HL-60 (cell line): ENCODE measurements around the gene ADAM11.

Experiments
- DNase-seq, 2 experiments: peaks; one replicate each; pipeline ENCODE4 v3.0.0-alpha.2; 2010 to 2020; ENCODE audit warnings: low read depth in 1 of 2, low spot score in 1 of 2
- H3K27ac ChIP-seq: fragments of 250-450 bp; sonication (Bioruptor Pico); replicated peaks from 2 replicates; pipeline ENCODE4 v1.5.1; 2020; ENCODE audit warnings: mild to moderate bottlenecking, moderate library complexity
- H3K27me3 ChIP-seq: fragments of 250-450 bp; sonication (Bioruptor Pico); 2 replicates; pipeline ENCODE4 v1.5.1; 2021; ENCODE audit warnings: mild to moderate bottlenecking, moderate library complexity; ENCODE audit not compliant: insufficient read depth, poor library complexity, severe bottlenecking
- H3K4me3 ChIP-seq: replicated peaks from 2 replicates; pipeline ENCODE4 v1.5.1; 2011; ENCODE audit warnings: mild to moderate bottlenecking, control low read depth, low read length; ENCODE audit not compliant: insufficient read depth
- CTCF ChIP-seq: IDR thresholded peaks from one replicate; pipeline ENCODE4 v1.5.1; 2011; ENCODE audit warnings: low read length, control low read depth, inconsistent platforms; ENCODE audit not compliant: insufficient read depth
- GABPA ChIP-seq: IDR thresholded peaks from 2 replicates; pipeline ENCODE4 v1.6.1; 2012; ENCODE audit warnings: low read depth
- POLR2AphosphoS5 ChIP-seq: IDR thresholded peaks from 2 replicates; pipeline ENCODE4 v1.6.1; 2012; ENCODE audit warnings: low read depth
- REST ChIP-seq: IDR thresholded peaks from 2 replicates; pipeline ENCODE4 v1.6.1; 2012; ENCODE audit warnings: low read depth; ENCODE audit not compliant: insufficient replicate concordance
- SPI1 ChIP-seq: IDR thresholded peaks from 2 replicates; pipeline ENCODE4 v1.6.1; 2012; ENCODE audit warnings: low read depth, mild to moderate bottlenecking, borderline replicate concordance

Gene ADAM11

GRCh38 chr17:44765965-44766364, 7.2 kb downstream of the ADAM11 start:
- H3K27me3 ChIP-seq, result no peaks in the 10 kb centered on the region
- no peak for TF ChIP-seq GABPA
- no peak for TF ChIP-seq SPI1
- no peak for TF ChIP-seq CTCF
- no peak for TF ChIP-seq POLR2AphosphoS5
- TF ChIP-seq REST, result no peak
- H3K27ac ChIP-seq, result no peak overlapping the region
- no peak for DNase-seq
- no peak overlapping the region for H3K4me3 ChIP-seq

GRCh38 chr17:44766409-44767038, 7.7 kb downstream of the ADAM11 start:
- no peak overlapping the region for H3K4me3 ChIP-seq
- no peaks in the 10 kb centered on the region for H3K27me3 ChIP-seq
- no peak overlapping the region for H3K27ac ChIP-seq
- DNase-seq, result no peak
- no peak for TF ChIP-seq POLR2AphosphoS5

GRCh38 chr17:44767493-44767892, 8.7 kb downstream of the ADAM11 start:
- no peaks in the 10 kb centered on the region for H3K27me3 ChIP-seq
- no peak for TF ChIP-seq GABPA
- no peak for TF ChIP-seq CTCF
- peak; percentile 54; the same call in 1 of the 2 replicates for TF ChIP-seq SPI1
- no peak overlapping the region for H3K27ac ChIP-seq
- peak in 1 of 2 experiments; percentile 37 for DNase-seq
- no peak overlapping the region for H3K4me3 ChIP-seq

GRCh38 chr17:44768505-44769142, 9.8 kb downstream of the ADAM11 start:
- peak; percentile 38 to 59 for DNase-seq
- H3K27ac ChIP-seq, result peak overlapping the region; percentile 47; the same call in 1 of the 2 replicates
- H3K4me3 ChIP-seq, result no peak overlapping the region
- no peak for TF ChIP-seq GABPA
- no peak for TF ChIP-seq SPI1
- TF ChIP-seq CTCF, result no peak
- TF ChIP-seq REST, result no peak
- no peak for TF ChIP-seq POLR2AphosphoS5
- no peaks in the 10 kb centered on the region for H3K27me3 ChIP-seq
